ENCODE data around the gene ZNF496.

The ZNF496 gene

GRCh38 chr1:247322849-247323586 lies 8.6 kb downstream of the ZNF496 start:
- Histone ChIP-seq H3K27ac (ENCODE audit: low read depth, low read length, poor library complexity, severe bottlenecking) (no peak overlapping the region), H3K27me3 (ENCODE audit: insufficient read depth, low read length) (no peaks in the 10 kb centered on the region), H3K4me2 (ENCODE audit: low read length) (no peak overlapping the region), H3F3A (ENCODE audit: insufficient read depth, low read length) (no peaks in the 10 kb centered on the region), H4K20me1 (ENCODE audit: insufficient read depth, low read length) (no peaks in the 10 kb centered on the region), H3K9me2 (ENCODE audit: low read depth, low read length) (no peaks in the 10 kb centered on the region), H3K9me3 (ENCODE audit: low read length) (no peaks in the 10 kb centered on the region), H3K9ac (ENCODE audit: low read length) (no peak overlapping the region), H3K4me3 (ENCODE audit: low read depth, low read length, poor library complexity, severe bottlenecking) (no peak overlapping the region), H3K79me2 (ENCODE audit: insufficient read depth, low read length) (no peaks in the 10 kb centered on the region), H3K4me1 (ENCODE audit: insufficient read depth, low read length, severe bottlenecking) (peaks cover 6% of the 10 kb centered on the region), H3K36me3 (ENCODE audit: insufficient read depth, low read length) (peaks cover 56% of the 10 kb centered on the region), H2AFZ (ENCODE audit: low read length) (no peak overlapping the region)
- TF ChIP-seq, protein P1, sequence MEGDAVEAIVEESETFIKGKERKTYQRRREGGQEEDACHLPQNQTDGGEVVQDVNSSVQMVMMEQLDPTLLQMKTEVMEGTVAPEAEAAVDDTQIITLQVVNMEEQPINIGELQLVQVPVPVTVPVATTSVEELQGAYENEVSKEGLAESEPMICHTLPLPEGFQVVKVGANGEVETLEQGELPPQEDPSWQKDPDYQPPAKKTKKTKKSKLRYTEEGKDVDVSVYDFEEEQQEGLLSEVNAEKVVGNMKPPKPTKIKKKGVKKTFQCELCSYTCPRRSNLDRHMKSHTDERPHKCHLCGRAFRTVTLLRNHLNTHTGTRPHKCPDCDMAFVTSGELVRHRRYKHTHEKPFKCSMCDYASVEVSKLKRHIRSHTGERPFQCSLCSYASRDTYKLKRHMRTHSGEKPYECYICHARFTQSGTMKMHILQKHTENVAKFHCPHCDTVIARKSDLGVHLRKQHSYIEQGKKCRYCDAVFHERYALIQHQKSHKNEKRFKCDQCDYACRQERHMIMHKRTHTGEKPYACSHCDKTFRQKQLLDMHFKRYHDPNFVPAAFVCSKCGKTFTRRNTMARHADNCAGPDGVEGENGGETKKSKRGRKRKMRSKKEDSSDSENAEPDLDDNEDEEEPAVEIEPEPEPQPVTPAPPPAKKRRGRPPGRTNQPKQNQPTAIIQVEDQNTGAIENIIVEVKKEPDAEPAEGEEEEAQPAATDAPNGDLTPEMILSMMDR (IDR thresholded peaks at IDR 0.05; ENCODE audit: low read length) = no peak
- TF ChIP-seq EZH2 (IDR thresholded peaks at IDR 0.05; ENCODE audit: borderline replicate concordance, low read length) = no peak

DNA sequence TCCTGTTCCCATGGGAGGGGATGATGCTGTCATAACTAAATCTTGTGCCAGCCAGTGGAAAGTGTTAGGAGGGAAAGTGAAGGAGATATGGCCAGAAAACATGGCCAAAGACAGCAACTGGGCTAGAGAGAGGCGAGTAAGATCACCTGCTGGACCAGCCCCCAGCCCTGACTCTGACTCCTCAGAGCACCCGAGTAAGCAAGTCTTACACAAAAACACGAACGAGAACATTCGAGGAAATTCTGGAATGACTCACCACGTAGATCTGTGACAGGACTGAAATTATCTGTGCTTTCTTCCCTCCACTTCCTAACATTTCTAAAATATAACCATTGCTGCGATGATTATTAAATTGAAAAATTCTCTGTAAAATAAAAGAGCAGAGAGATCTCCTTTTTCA lies 9.2 kb downstream of the ZNF496 start:
- Histone ChIP-seq H3F3A (ENCODE audit: insufficient read depth, low read length) (no peaks in the 10 kb centered on the region), H3K9me2 (ENCODE audit: low read depth, low read length) (no peaks in the 10 kb centered on the region), H4K20me1 (ENCODE audit: insufficient read depth, low read length) (no peaks in the 10 kb centered on the region), H3K27ac (ENCODE audit: low read depth, low read length, poor library complexity, severe bottlenecking) (no peak overlapping the region), H3K9ac (ENCODE audit: low read length) (no peak overlapping the region), H3K36me3 (ENCODE audit: insufficient read depth, low read length) (peaks cover 56% of the 10 kb centered on the region), H3K27me3 (ENCODE audit: insufficient read depth, low read length) (no peaks in the 10 kb centered on the region), H3K4me2 (ENCODE audit: low read length) (no peak overlapping the region), H3K9me3 (ENCODE audit: low read length) (no peaks in the 10 kb centered on the region), H2AFZ (ENCODE audit: low read length) (no peak overlapping the region), H3K4me1 (ENCODE audit: insufficient read depth, low read length, severe bottlenecking) (peaks cover 10% of the 10 kb centered on the region), H3K79me2 (ENCODE audit: insufficient read depth, low read length) (no peaks in the 10 kb centered on the region), H3K4me3 (ENCODE audit: low read depth, low read length, poor library complexity, severe bottlenecking) (no peak overlapping the region)
- TF ChIP-seq, protein P1 (IDR thresholded peaks at IDR 0.05; ENCODE audit: low read length) = no peak
- TF ChIP-seq EZH2 (IDR thresholded peaks at IDR 0.05; ENCODE audit: borderline replicate concordance, low read length) = no peak

GRCh38 chr1:247317702-247318101 lies 14.0 kb downstream of the ZNF496 start:
- Histone ChIP-seq H3K27ac (ENCODE audit: low read depth, low read length, poor library complexity, severe bottlenecking) (peak overlapping the region; percentile 32), H2AFZ (ENCODE audit: low read length) (no peak overlapping the region), H3K79me2 (ENCODE audit: insufficient read depth, low read length) (no peaks in the 10 kb centered on the region), H3K9ac (ENCODE audit: low read length) (no peak overlapping the region), H4K20me1 (ENCODE audit: insufficient read depth, low read length) (no peaks in the 10 kb centered on the region), H3K9me3 (ENCODE audit: low read length) (no peaks in the 10 kb centered on the region), H3K4me1 (ENCODE audit: insufficient read depth, low read length, severe bottlenecking) (peaks cover 10% of the 10 kb centered on the region), H3K36me3 (ENCODE audit: insufficient read depth, low read length) (peaks cover 46% of the 10 kb centered on the region), H3K9me2 (ENCODE audit: low read depth, low read length) (no peaks in the 10 kb centered on the region), H3F3A (ENCODE audit: insufficient read depth, low read length) (no peaks in the 10 kb centered on the region), H3K4me2 (ENCODE audit: low read length) (no peak overlapping the region), H3K27me3 (ENCODE audit: insufficient read depth, low read length) (no peaks in the 10 kb centered on the region), H3K4me3 (ENCODE audit: low read depth, low read length, poor library complexity, severe bottlenecking) (no peak overlapping the region)
- no peak for TF ChIP-seq EZH2 (IDR thresholded peaks at IDR 0.05; ENCODE audit: borderline replicate concordance, low read length)
- TF ChIP-seq, protein P1 (IDR thresholded peaks at IDR 0.05; ENCODE audit: low read length) = no peak
